Keratinocyte (primary cell): ENCODE data around the gene CIPC.

Experiments
- CTCF ChIP-seq, 3 experiments: IDR thresholded peaks in 1 of 3; conservative IDR thresholded peaks in 1 of 3; optimal IDR thresholded peaks in 1 of 3; 2 replicates in 2 of 3; 3 replicates in 1 of 3; pipeline versions ENCODE3 to v1.5.1; 2011; ENCODE audit warnings: low read length in 3 of 3, mild to moderate bottlenecking in 3 of 3, moderate library complexity in 2 of 3, control low read depth in 1 of 3, inconsistent platforms in 1 of 3; ENCODE audit not compliant: insufficient read depth in 2 of 3; ENCODE audit errors: extremely low read depth in 1 of 3
- EZH2 ChIP-seq: IDR thresholded peaks from one replicate; pipeline ENCODE4 v1.6.1; 2012; ENCODE audit warnings: inconsistent platforms, mild to moderate bottlenecking, low read length, moderate library complexity

DNA sequence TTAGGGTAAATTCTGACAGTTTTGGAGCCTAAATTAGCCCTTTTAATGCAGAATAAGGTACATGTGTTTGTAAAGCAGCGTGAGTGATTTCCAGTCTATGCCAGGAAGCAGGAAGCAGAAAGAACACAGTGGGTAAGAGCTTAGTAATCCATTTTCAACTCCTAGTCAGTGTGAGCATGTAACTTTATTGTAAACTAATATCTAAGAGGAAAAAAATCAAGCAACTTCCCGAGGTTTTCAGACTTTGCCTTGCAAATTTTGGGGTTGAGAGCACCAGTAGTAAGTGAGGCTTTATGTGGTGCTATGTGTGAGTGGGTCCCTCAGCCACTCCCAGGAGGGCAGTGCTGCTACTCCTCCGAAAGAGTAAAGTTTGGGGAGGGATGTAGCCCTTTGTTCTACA is 2.9 kb downstream of the CIPC start:
- TF ChIP-seq EZH2 (no peak), CTCF (optimal IDR thresholded peaks at IDR 0.05 in 1 of 3, IDR thresholded peaks at IDR 0.05 in 1 of 3, conservative IDR thresholded peaks at IDR 0.05 in 1 of 3; ENCODE audit: extremely low read depth in 1 of 3, insufficient read depth in 2 of 3, low read length in 3 of 3) (no peak)
